Measurements from ENCODE around the gene PTRH2.

PTRH2 gene

DNA sequence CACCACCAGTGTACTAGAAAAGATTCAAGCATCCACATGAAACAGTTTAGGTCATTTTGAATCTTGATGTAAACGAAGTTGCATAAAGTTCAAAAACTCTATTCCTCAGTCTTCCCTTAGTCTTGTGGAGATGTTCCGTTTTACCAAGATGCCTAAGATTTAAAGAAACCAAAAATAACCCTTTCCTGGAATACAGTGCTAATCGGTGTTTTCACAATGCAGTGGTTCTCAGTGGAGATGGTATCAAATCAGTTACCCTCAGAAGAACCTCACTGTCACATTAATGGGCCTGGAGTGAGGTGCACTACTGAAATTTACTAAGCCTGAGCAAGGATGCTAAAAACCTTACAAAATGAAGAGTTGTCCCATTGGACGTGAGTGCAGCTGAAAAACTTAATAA is 9.1 kb downstream of the PTRH2 start:
- Histone ChIP-seq H4K20me1 (peaks cover 100% of the 10 kb centered on the region), H3K9me3 (no peaks in the 10 kb centered on the region), H3K36me3 (peaks cover 94% of the 10 kb centered on the region), H3K27ac (no peak overlapping the region), H3K4me1 (0 out of 2 replicates have a peak, but pooled peaks cover 4% of the 10 kb centered on the region), H3K4me2 (no peak overlapping the region), H3K27me3 (no peaks in the 10 kb centered on the region), H3K9ac (no peak overlapping the region), H3K4me3 (no peak overlapping the region)
- no peak for TF ChIP-seq Cebpa-rat (IDR thresholded peaks at IDR 0.05)

DNA sequence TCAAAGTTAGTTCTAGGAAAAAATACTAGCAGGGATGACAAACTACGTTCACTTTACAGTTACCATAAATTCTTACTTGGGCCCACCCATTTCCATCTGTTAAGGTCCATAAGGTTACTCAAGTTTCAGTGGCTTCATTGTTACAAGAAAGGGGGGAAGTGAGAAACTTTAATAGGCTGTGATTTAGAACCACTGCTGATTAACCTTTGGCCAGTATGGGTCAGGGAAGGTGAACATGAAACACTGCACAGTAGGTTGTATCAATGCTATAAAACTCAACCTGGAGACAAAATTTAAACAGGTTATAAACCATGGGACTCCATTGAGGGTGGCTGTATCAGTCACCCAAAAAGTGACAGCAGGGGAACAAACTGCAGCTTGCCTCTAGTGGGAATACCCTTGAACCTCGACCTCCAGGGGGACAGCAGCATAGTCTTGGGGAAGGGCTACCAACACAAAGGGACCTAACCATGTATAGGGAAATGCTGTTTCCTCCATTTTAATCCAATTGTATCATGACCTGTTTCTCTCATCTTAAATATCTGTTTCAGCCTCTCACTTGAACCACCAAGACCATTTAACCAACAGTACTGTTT is 10.4 kb downstream of the PTRH2 start:
- Histone ChIP-seq H3K9me3 (no peaks in the 10 kb centered on the region), H3K4me3 (no peak overlapping the region), H3K27ac (no peak overlapping the region), H3K36me3 (peaks cover 94% of the 10 kb centered on the region), H4K20me1 (peaks cover 99% of the 10 kb centered on the region), H3K4me1 (0 out of 2 replicates have a peak, but pooled peaks cover 4% of the 10 kb centered on the region), H3K4me2 (no peak overlapping the region), H3K9ac (no peak overlapping the region), H3K27me3 (no peaks in the 10 kb centered on the region)
- TF ChIP-seq Cebpa-rat (IDR thresholded peaks at IDR 0.05), result no peak

DNA sequence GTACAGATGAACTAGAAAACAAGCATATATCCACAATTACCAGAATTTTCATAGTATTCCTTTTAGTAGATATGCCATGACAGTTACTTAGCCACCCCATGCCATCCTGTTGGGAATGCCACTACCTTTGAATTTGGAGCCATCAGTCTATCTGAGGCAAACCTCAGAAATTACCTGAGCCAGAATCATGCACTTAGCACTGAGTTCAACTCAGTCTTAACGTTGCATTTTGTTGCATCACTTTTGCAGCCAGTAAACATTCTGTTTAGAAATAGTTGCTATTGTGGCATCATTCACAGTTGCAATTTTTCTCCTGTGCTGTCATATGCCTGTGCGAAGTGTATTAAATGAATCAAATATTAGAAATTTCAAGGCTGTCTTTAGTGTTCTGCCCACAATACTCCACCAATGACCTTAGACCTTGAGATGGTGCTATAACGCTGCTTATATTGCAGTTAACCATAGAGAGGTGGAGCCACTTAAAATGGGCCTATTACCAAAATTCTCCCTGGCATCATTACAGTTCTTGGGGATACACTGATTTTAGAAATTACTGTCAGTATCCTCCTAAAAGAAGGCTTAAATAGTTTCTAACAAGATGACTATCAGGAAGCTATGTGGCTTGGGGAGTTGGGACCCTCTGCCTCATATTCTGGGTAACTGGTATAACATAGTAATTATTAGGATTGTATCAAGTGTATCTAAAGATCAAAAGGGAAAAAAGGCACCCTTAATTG is 11.1 kb downstream of the PTRH2 start:
- H3K27ac ChIP-seq, result no peak overlapping the region
- H3K4me3 ChIP-seq, result no peak overlapping the region
- no peaks in the 10 kb centered on the region for H3K27me3 ChIP-seq
- H3K4me1 ChIP-seq, result no peaks in the 10 kb centered on the region
- H3K9ac ChIP-seq, result no peak overlapping the region
- H4K20me1 ChIP-seq, result peaks cover 93% of the 10 kb centered on the region
- H3K9me3 ChIP-seq, result no peaks in the 10 kb centered on the region
- TF ChIP-seq Cebpa-rat (IDR thresholded peaks at IDR 0.05), result no peak
- peaks cover 99% of the 10 kb centered on the region for H3K36me3 ChIP-seq
- H3K4me2 ChIP-seq, result no peak overlapping the region

DNA sequence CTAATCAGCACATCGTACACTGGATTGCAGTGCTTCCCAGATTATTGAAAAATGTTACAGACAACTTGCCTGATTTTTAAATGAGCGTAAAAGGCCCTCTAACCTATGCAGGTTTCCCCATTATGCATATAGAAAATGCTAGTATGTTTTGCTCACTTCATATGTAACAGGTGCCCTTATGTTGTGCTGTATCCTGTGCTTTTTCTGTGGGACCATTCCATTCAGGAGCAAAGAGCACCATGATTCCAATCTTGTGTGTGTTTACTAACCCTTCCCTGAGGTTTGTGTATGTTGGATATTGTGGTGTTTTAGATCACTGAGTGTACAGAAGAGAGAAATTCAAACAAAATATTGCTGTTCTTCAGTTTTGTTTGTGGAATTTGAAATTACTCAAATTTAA is 12.9 kb downstream of the PTRH2 start:
- no peak for TF ChIP-seq Cebpa-rat (IDR thresholded peaks at IDR 0.05)
- Histone ChIP-seq H3K4me3 (no peak overlapping the region), H3K9ac (no peak overlapping the region), H3K27me3 (no peaks in the 10 kb centered on the region), H3K4me1 (no peaks in the 10 kb centered on the region), H4K20me1 (peaks cover 91% of the 10 kb centered on the region), H3K4me2 (no peak overlapping the region), H3K27ac (no peak overlapping the region), H3K36me3 (peaks cover 99% of the 10 kb centered on the region), H3K9me3 (no peaks in the 10 kb centered on the region)

DNA sequence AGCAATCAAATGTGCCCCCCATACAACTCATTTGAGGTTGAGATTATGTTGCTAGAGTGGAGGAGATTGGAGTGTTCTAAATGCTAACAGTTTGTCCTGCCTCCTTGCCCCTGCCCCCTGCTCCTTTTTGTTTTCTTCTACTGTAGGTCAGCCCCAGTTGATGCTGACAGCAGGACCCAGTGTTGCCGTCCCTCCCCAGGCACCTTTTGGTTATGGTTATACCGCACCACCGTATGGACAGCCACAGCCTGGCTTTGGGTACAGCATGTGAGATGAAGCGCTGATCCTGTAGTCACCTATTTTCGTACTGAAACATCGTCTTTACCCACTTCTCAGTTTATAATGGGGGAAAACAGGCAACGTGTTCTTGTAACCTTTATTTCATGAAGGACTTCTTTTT is 13.6 kb downstream of the PTRH2 start:
- no peaks in the 10 kb centered on the region for H3K4me1 ChIP-seq
- H3K4me3 ChIP-seq, result no peak overlapping the region
- no peak for TF ChIP-seq Cebpa-rat (IDR thresholded peaks at IDR 0.05)
- no peak overlapping the region for H3K27ac ChIP-seq
- H3K36me3 ChIP-seq, result peaks cover 99% of the 10 kb centered on the region
- H3K9me3 ChIP-seq, result no peaks in the 10 kb centered on the region
- no peak overlapping the region for H3K9ac ChIP-seq
- H3K4me2 ChIP-seq, result no peak overlapping the region
- peaks cover 91% of the 10 kb centered on the region for H4K20me1 ChIP-seq
- no peaks in the 10 kb centered on the region for H3K27me3 ChIP-seq

DNA sequence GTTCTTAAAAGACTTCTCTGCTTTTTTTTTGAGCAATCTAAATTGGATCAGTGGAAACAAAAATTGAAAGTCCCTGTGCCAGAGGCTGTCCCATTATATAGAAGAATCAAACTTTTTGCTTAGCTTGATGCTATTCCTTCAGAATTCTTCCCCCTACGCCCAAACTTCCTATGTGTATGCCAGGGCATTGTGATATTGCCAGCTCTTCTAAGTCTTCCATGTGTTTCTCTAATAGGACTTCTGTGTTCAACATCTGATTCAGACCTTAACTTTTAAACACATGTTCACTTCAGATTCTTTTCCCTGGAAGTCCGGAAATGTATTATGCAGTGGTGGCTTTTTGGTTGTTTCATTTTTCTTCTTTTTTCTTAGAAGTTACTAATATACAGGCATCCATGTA is 18.7 kb downstream of the PTRH2 start:
- H3K9ac ChIP-seq, result no peak overlapping the region
- H3K4me1 ChIP-seq, result no peaks in the 10 kb centered on the region
- H3K9me3 ChIP-seq, result no peaks in the 10 kb centered on the region
- H4K20me1 ChIP-seq, result peaks cover 82% of the 10 kb centered on the region
- no peaks in the 10 kb centered on the region for H3K27me3 ChIP-seq
- H3K4me2 ChIP-seq, result no peak overlapping the region
- peaks cover 99% of the 10 kb centered on the region for H3K36me3 ChIP-seq
- H3K27ac ChIP-seq, result no peak overlapping the region
- no peak overlapping the region for H3K4me3 ChIP-seq
- TF ChIP-seq Cebpa-rat (IDR thresholded peaks at IDR 0.05), result no peak

DNA sequence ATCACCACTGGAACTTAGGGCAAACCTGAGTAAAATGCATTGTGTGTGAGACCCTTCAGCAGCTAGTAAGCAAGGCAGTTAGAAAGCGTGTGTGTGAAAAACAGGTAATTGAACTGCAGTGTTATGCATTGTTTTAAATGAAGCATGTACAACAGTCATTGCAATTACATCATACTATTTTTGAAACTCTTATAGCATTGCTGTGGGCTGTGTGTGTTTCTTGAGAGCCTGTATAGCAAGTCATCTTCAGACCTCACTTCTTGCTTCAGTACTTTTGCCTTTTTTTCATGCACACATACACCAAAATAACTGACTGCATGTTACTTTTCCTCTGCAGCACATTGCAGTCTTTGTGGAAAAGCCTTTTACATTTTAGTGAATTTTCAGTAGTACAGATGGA is 19.2 kb downstream of the PTRH2 start:
- Histone ChIP-seq H3K4me3 (no peak overlapping the region), H3K9ac (no peak overlapping the region), H3K27me3 (no peaks in the 10 kb centered on the region), H3K9me3 (no peaks in the 10 kb centered on the region), H4K20me1 (peaks cover 78% of the 10 kb centered on the region), H3K27ac (no peak overlapping the region), H3K36me3 (peaks cover 99% of the 10 kb centered on the region), H3K4me1 (no peaks in the 10 kb centered on the region), H3K4me2 (no peak overlapping the region)
- TF ChIP-seq Cebpa-rat (IDR thresholded peaks at IDR 0.05), result no peak

DNA sequence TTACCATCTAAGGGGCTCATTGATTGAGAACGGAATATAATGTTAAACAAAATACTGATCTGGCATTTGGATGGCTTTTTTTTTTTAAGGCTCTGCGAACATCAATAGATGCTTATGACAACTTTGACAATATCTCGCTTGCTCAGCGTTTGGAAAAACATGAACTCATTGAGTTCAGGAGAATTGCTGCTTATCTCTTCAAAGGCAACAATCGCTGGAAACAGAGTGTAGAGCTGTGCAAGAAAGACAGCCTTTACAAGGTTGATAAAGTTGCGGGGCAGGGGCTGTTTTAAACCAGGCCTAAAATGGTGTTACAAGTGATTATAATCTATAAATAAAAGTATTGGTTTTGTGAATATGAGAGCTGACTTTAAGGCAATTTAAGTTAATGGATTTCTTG is 22.3 kb downstream of the PTRH2 start:
- H4K20me1 ChIP-seq, result peaks cover 83% of the 10 kb centered on the region
- H3K9ac ChIP-seq, result no peak overlapping the region
- H3K27ac ChIP-seq, result no peak overlapping the region
- no peak overlapping the region for H3K4me3 ChIP-seq
- H3K9me3 ChIP-seq, result no peaks in the 10 kb centered on the region
- H3K27me3 ChIP-seq, result no peaks in the 10 kb centered on the region
- H3K4me1 ChIP-seq, result no peaks in the 10 kb centered on the region
- H3K36me3 ChIP-seq, result peaks cover 98% of the 10 kb centered on the region
- no peak overlapping the region for H3K4me2 ChIP-seq
- no peak for TF ChIP-seq Cebpa-rat (IDR thresholded peaks at IDR 0.05)

DNA sequence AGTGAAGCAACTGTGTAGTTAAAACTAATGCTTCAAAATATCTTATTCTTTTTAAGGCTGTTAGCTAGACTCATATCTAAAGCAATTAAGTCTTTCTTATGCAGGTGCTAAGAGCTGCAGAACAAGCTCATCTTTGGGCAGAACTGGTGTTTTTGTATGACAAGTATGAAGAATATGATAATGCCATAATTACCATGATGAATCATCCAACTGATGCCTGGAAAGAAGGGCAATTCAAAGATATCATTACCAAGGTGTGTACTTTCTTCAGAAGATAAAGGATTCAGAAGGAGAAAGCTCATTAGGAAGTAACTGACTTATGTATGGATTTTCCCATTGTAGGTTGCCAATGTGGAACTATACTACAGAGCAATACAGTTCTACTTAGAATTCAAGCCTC is 23.9 kb downstream of the PTRH2 start:
- no peak overlapping the region for H3K27ac ChIP-seq
- H4K20me1 ChIP-seq, result peaks cover 75% of the 10 kb centered on the region
- peaks cover 98% of the 10 kb centered on the region for H3K36me3 ChIP-seq
- H3K4me3 ChIP-seq, result no peak overlapping the region
- no peaks in the 10 kb centered on the region for H3K27me3 ChIP-seq
- H3K4me1 ChIP-seq, result no peaks in the 10 kb centered on the region
- H3K4me2 ChIP-seq, result no peak overlapping the region
- no peak overlapping the region for H3K9ac ChIP-seq
- H3K9me3 ChIP-seq, result no peaks in the 10 kb centered on the region
- TF ChIP-seq Cebpa-rat (IDR thresholded peaks at IDR 0.05), result no peak

DNA sequence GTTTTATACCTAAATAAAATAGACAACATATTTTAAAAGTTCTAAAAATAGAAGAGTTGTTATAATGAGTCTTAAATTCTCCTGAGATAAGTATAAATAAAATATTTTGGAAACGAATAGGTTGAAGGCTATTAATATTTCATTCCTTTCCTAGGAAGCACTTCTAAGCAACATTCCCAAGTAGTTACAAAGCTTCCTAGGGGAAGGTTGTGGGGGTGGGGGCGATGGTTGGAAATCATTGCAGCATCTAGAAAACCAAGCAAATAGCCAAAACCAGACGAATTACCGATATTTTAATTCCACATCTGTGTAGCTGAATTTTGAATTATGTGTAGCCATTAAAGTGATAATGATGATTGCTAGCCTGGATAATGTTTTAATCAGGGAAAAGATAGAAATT is 26.9 kb downstream of the PTRH2 start:
- H4K20me1 ChIP-seq, result peaks cover 62% of the 10 kb centered on the region
- no peak overlapping the region for H3K9ac ChIP-seq
- H3K27me3 ChIP-seq, result no peaks in the 10 kb centered on the region
- no peak for TF ChIP-seq Cebpa-rat (IDR thresholded peaks at IDR 0.05)
- no peak overlapping the region for H3K27ac ChIP-seq
- H3K9me3 ChIP-seq, result no peaks in the 10 kb centered on the region
- H3K4me2 ChIP-seq, result no peak overlapping the region
- no peak overlapping the region for H3K4me3 ChIP-seq
- H3K4me1 ChIP-seq, result peaks cover 9% of the 10 kb centered on the region; the same call in 1 of the 2 replicates
- H3K36me3 ChIP-seq, result peaks cover 96% of the 10 kb centered on the region
